Trophoblast cell (in vitro differentiated cells and primary cell): ENCODE measurements around the gene PCDHGB4.
"Not testable (repeated sequence)": the region's sequence is repeated elsewhere in the genome, so short reads cannot be mapped to it uniquely, and the experiment has no call there.

ENCODE experiments used
- DNase-seq, 2 donors: peaks; one replicate each; pipeline ENCODE4 v3.0.0-alpha.2; 2016
- H2AFZ ChIP-seq: 2 replicates; pipeline ENCODE4 v1.6.1; 2013; ENCODE audit warnings: low read length, moderate library complexity, mild to moderate bottlenecking; ENCODE audit not compliant: insufficient read depth, poor library complexity
- H2AK5ac ChIP-seq: 2 replicates; pipeline ENCODE4 v1.6.1; 2013; ENCODE audit warnings: mild to moderate bottlenecking, low read length
- H2BK120ac ChIP-seq: 2 replicates; pipeline ENCODE4 v1.6.1; 2013; ENCODE audit warnings: low read length, mild to moderate bottlenecking, moderate library complexity; ENCODE audit not compliant: insufficient read depth, poor library complexity
- H2BK12ac ChIP-seq: 2 replicates; pipeline ENCODE4 v1.6.1; 2013; ENCODE audit warnings: mild to moderate bottlenecking, low read length, moderate library complexity
- H2BK5ac ChIP-seq: 2 replicates; pipeline ENCODE4 v1.6.1; 2013; ENCODE audit warnings: low read length, low read depth, moderate library complexity, mild to moderate bottlenecking; ENCODE audit not compliant: poor library complexity
- H3K14ac ChIP-seq: 2 replicates; pipeline ENCODE4 v1.6.1; 2013; ENCODE audit warnings: mild to moderate bottlenecking, low read length
- H3K18ac ChIP-seq: 2 replicates; pipeline ENCODE4 v1.6.1; 2013; ENCODE audit warnings: mild to moderate bottlenecking, low read length
- H3K23ac ChIP-seq: 2 replicates; pipeline ENCODE4 v1.6.1; 2013; ENCODE audit warnings: low read length
- H3K27ac ChIP-seq: 2 replicates; pipeline ENCODE4 v1.5.1; 2013; ENCODE audit warnings: low read depth, mild to moderate bottlenecking, inconsistent platforms, low read length, moderate library complexity
- H3K27me3 ChIP-seq: 2 replicates; pipeline ENCODE4 v1.6.1; 2013; ENCODE audit warnings: inconsistent platforms, mild to moderate bottlenecking, low read length, moderate library complexity; ENCODE audit not compliant: insufficient read depth
- H3K36me3 ChIP-seq, 2 experiments: 1 replicate in 1 of 2; 2 replicates in 1 of 2; pipeline ENCODE4 v1.6.1; 2013; ENCODE audit warnings: low read length in 2 of 2, mild to moderate bottlenecking in 2 of 2, moderate library complexity in 1 of 2; ENCODE audit not compliant: insufficient read depth in 2 of 2, control insufficient read depth in 1 of 2
- H3K4ac ChIP-seq: 2 replicates; pipeline ENCODE4 v1.6.1; 2013; ENCODE audit warnings: low read depth, mild to moderate bottlenecking, low read length, moderate library complexity
- H3K4me1 ChIP-seq, 2 experiments: 1 replicate in 1 of 2; 2 replicates in 1 of 2; pipeline ENCODE4 v1.6.1; 2013; ENCODE audit warnings: low read length in 2 of 2, mild to moderate bottlenecking in 2 of 2, moderate library complexity in 1 of 2; ENCODE audit not compliant: insufficient read depth in 2 of 2, control insufficient read depth in 1 of 2
- H3K4me2 ChIP-seq: 2 replicates; pipeline ENCODE4 v1.6.1; 2013; ENCODE audit warnings: inconsistent platforms, mild to moderate bottlenecking, low read length, moderate library complexity
- H3K4me3 ChIP-seq: 2 replicates; pipeline ENCODE4 v1.5.1; 2013; ENCODE audit warnings: mild to moderate bottlenecking, low read depth, low read length, inconsistent platforms
- H3K79me1 ChIP-seq: one replicate; pipeline ENCODE4 v1.6.1; 2013; ENCODE audit warnings: low read length
- H3K79me2 ChIP-seq: 2 replicates; pipeline ENCODE4 v1.6.1; 2013; ENCODE audit warnings: low read length, mild to moderate bottlenecking; ENCODE audit not compliant: control insufficient read depth, insufficient read depth, poor library complexity
- H3K9ac ChIP-seq: 2 replicates; pipeline ENCODE4 v1.6.1; 2013; ENCODE audit warnings: mild to moderate bottlenecking, low read length
- H3K9me3 ChIP-seq: 2 replicates; pipeline ENCODE4 v1.6.1; 2013; ENCODE audit warnings: low read depth, mild to moderate bottlenecking, control low read depth, inconsistent platforms, low read length; ENCODE audit not compliant: insufficient read depth
- H4K12ac ChIP-seq: 2 replicates; pipeline ENCODE4 v1.6.1; 2013; ENCODE audit warnings: low read depth, mild to moderate bottlenecking, low read length, moderate library complexity
- H4K8ac ChIP-seq: 2 replicates; pipeline ENCODE4 v1.6.1; 2013; ENCODE audit warnings: low read depth, mild to moderate bottlenecking, low read length, moderate library complexity
- H4K91ac ChIP-seq: one replicate; pipeline ENCODE4 v1.6.1; 2013; ENCODE audit warnings: low read depth, mild to moderate bottlenecking, low read length, moderate library complexity
- WGBS: extraction: QIAGEN DNeasy Blood & Tissue Kit; methylation state at CpG from one replicate; pipeline ENCODE4 v1.1.7; 2013; ENCODE audit warnings: missing lambda C conversion rate; ENCODE audit not compliant: insufficient read length, insufficient coverage; ENCODE audit errors: extremely low coverage; 5-methylcytosine and 5-hydroxymethylcytosine counted together

PCDHGB4 gene

GRCh38 chr5:141389153-141390042 lies 1.9 kb downstream of the PCDHGB4 start:
- Histone ChIP-seq H4K8ac (no peak overlapping the region), H3K14ac (no peak overlapping the region), H2BK12ac (no peak overlapping the region), H3K4me3 (no peak overlapping the region), H3K36me3 (peaks cover 19 to 23% of the 10 kb centered on the region in 2 experiments), H2BK5ac (no peak overlapping the region), H3K79me1 (no peaks in the 10 kb centered on the region), H3K79me2 (no peaks in the 10 kb centered on the region), H2BK120ac (no peak overlapping the region), H3K9ac (no peak overlapping the region), H3K4me1 (no peaks in the 10 kb centered on the region), H3K4me2 (no peak overlapping the region), H3K4ac (no peak overlapping the region), H2AK5ac (no peak overlapping the region), H3K9me3 (peaks cover 40% of the 10 kb centered on the region), H4K12ac (no peak overlapping the region), H4K91ac (no peak overlapping the region), H3K23ac (no peak overlapping the region), H3K27me3 (no peaks in the 10 kb centered on the region), H3K27ac (no peak overlapping the region), H3K18ac (no peak overlapping the region), H2AFZ (no peak overlapping the region)
- DNase-seq, result no peak
- WGBS, result no CpG with 5 or more reads among the region's 77 CpGs

GRCh38 chr5:141392429-141393198 lies 5.1 kb downstream of the PCDHGB4 start, which contains the start of gene PCDHGA8:
PCDHGA8 (plus strand) TSS chr5:141392633; CDS start chr5:141392814, 181 bp downstream.
- WGBS, result no CpG with 5 or more reads among the region's 38 CpGs

DNA sequence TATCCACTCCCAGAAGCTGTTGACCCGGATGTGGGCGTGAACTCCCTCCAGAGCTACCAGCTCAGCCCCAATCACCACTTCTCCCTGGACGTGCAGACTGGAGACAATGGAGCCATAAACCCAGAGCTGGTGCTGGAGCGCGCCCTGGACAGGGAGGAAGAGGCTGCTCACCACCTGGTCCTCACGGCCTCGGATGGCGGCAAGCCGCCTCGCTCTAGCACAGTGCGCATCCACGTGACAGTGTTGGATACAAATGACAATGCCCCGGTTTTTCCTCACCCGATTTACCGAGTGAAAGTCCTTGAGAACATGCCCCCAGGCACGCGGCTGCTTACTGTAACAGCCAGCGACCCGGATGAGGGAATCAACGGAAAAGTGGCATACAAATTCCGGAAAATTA lies 5.8 kb downstream of the PCDHGB4 start:
- Histone ChIP-seq H2BK5ac (no peak overlapping the region), H4K12ac (no peak overlapping the region), H3K23ac (no peak overlapping the region), H3K14ac (no peak overlapping the region), H3K36me3 (peaks cover 19 to 27% of the 10 kb centered on the region in 2 experiments), H2BK120ac (no peak overlapping the region), H3K27ac (no peak overlapping the region), H3K18ac (no peak overlapping the region), H4K91ac (no peak overlapping the region), H3K9me3 (peaks cover 39% of the 10 kb centered on the region), H2AFZ (no peak overlapping the region), H2BK12ac (no peak overlapping the region), H3K79me1 (no peaks in the 10 kb centered on the region), H3K4me3 (no peak overlapping the region), H3K4me2 (no peak overlapping the region), H4K8ac (no peak overlapping the region), H3K4ac (no peak overlapping the region), H3K27me3 (no peaks in the 10 kb centered on the region), H3K4me1 (no peaks in the 10 kb centered on the region), H3K9ac (no peak overlapping the region), H3K79me2 (no peaks in the 10 kb centered on the region), H2AK5ac (no peak overlapping the region)
- no peak for DNase-seq
- WGBS, result no CpG with 5 or more reads among the region's 21 CpGs

More at GRCh38 chr5:141392429-141393198, 5.1 kb downstream of the PCDHGB4 start, which contains the start of gene PCDHGA8:
- DNase-seq, result no peak
- no peak within 1 kb of the TSS for H2BK120ac ChIP-seq
- no peak within 1 kb of the TSS for H3K14ac ChIP-seq
- no peak within 1 kb of the TSS for H2AFZ ChIP-seq
- no peaks in the 10 kb centered on the region for H3K27me3 ChIP-seq
- no peak within 1 kb of the TSS for H2BK5ac ChIP-seq
- no peak within 1 kb of the TSS for H4K91ac ChIP-seq
- no peak within 1 kb of the TSS for H3K4me3 ChIP-seq
- H3K9ac ChIP-seq, result no peak within 1 kb of the TSS
- peaks cover 38% of the 10 kb centered on the region for H3K9me3 ChIP-seq
- H3K4ac ChIP-seq, result no peak within 1 kb of the TSS
- no peaks in the 10 kb centered on the region for H3K79me2 ChIP-seq
- H3K27ac ChIP-seq, result no peak within 1 kb of the TSS
- no peaks in the 10 kb centered on the region for H3K79me1 ChIP-seq
- H4K8ac ChIP-seq, result no peak within 1 kb of the TSS
- peaks cover 19 to 25% of the 10 kb centered on the region in 2 experiments for H3K36me3 ChIP-seq
- H3K4me1 ChIP-seq, result no peaks in the 10 kb centered on the region
- H2AK5ac ChIP-seq, result no peak within 1 kb of the TSS
- H3K23ac ChIP-seq, result no peak within 1 kb of the TSS
- no peak within 1 kb of the TSS for H3K4me2 ChIP-seq
- no peak within 1 kb of the TSS for H2BK12ac ChIP-seq
- no peak within 1 kb of the TSS for H3K18ac ChIP-seq
- H4K12ac ChIP-seq, result no peak within 1 kb of the TSS

- not testable (repeated sequence) for H3K27me3 ChIP-seq, H3K4me1 ChIP-seq, H3K27ac ChIP-seq, H2AK5ac ChIP-seq, H4K91ac ChIP-seq, H4K12ac ChIP-seq, H3K4ac ChIP-seq, DNase-seq, H3K79me2 ChIP-seq, H2BK5ac ChIP-seq, H4K8ac ChIP-seq, H3K14ac ChIP-seq, H2BK12ac ChIP-seq, H3K79me1 ChIP-seq, H3K23ac ChIP-seq, H2AFZ ChIP-seq, H3K4me2 ChIP-seq, H3K9ac ChIP-seq, H3K18ac ChIP-seq, H2BK120ac ChIP-seq
- no CpG with 5 or more reads among the region's 53 CpGs for WGBS
- Histone ChIP-seq H3K4me3 (peak overlapping the region; percentile 23), H3K9me3 (peaks cover 34% of the 10 kb centered on the region), H3K36me3 (peaks cover 17 to 25% of the 10 kb centered on the region in 2 experiments)
Measured at GRCh38 chr5:141394401-141395187, 7.1 kb downstream of the PCDHGB4 start.
